DND-41 (cell line): ENCODE results near the gene ATPAF1.
A peak's percentile ranks its signal among the peaks of the same experiment; 100 is the strongest.

Experiments
- ATAC-seq: fragments of 200-7000 bp; cut with Tn5 transposase; 3 replicates; pipeline ENCODE4 v1.9.1; 2021; ENCODE audit warnings: low read depth; ENCODE audit not compliant: insufficient read depth
- DNase-seq: peaks from one replicate; pipeline ENCODE4 v3.0.0-alpha.2; 2020
- H2AFZ ChIP-seq: 2 replicates; pipeline ENCODE4 v1.6.0; 2012; ENCODE audit warnings: low read depth, low read length
- H3K27ac ChIP-seq: 2 replicates; pipeline ENCODE4 v1.5.1; 2012; ENCODE audit warnings: low read length, inconsistent platforms
- H3K27me3 ChIP-seq: fragments of 200-600 bp; sonication (generic); 2 replicates; pipeline ENCODE4 v1.6.0; 2012; ENCODE audit warnings: low read length, mild to moderate bottlenecking, inconsistent platforms; ENCODE audit not compliant: insufficient read depth, poor library complexity
- H3K36me3 ChIP-seq: 2 replicates; pipeline ENCODE4 v1.5.1; 2012; ENCODE audit warnings: low read length, inconsistent platforms; ENCODE audit not compliant: insufficient read depth
- H3K4me1 ChIP-seq: 2 replicates; pipeline ENCODE4 v1.5.1; 2012; ENCODE audit warnings: mild to moderate bottlenecking, low read length; ENCODE audit not compliant: insufficient read depth
- H3K4me2 ChIP-seq: 2 replicates; pipeline ENCODE4 v1.6.0; 2012; ENCODE audit warnings: mild to moderate bottlenecking, moderate library complexity, low read length, inconsistent platforms; ENCODE audit not compliant: insufficient read depth
- H3K4me3 ChIP-seq, 2 experiments: fragments of 200-600 bp in 1 of 2; shearing (Covaris generic) in 1 of 2; 2 replicates each; pipeline ENCODE4 v1.5.1; 2012 to 2016; ENCODE audit warnings: inconsistent platforms in 2 of 2, low read length in 2 of 2, mild to moderate bottlenecking in 2 of 2, low read depth in 1 of 2, moderate library complexity in 1 of 2
- H3K79me2 ChIP-seq: 2 replicates; pipeline ENCODE4 v1.6.0; 2012; ENCODE audit warnings: low read length, inconsistent platforms; ENCODE audit not compliant: insufficient read depth
- H3K9ac ChIP-seq: 2 replicates; pipeline ENCODE4 v1.6.0; 2012; ENCODE audit warnings: low read depth, mild to moderate bottlenecking, inconsistent platforms, low read length, moderate library complexity
- H3K9me3 ChIP-seq: 2 replicates; pipeline ENCODE4 v1.5.1; 2012; ENCODE audit warnings: low read length, moderate library complexity, mild to moderate bottlenecking, inconsistent platforms; ENCODE audit not compliant: insufficient read depth, severe bottlenecking
- H4K20me1 ChIP-seq: 2 replicates; pipeline ENCODE4 v1.6.0; 2012; ENCODE audit warnings: low read length; ENCODE audit not compliant: insufficient read depth
- CTCF ChIP-seq: IDR thresholded peaks from 2 replicates; pipeline ENCODE4 v1.5.1; 2012; ENCODE audit warnings: borderline replicate concordance, low read length, moderate library complexity, mild to moderate bottlenecking; ENCODE audit not compliant: poor library complexity, severe bottlenecking; ENCODE audit errors: extremely low read depth
- EZH2 ChIP-seq: IDR thresholded peaks from 3 replicates; pipeline ENCODE4 v1.6.1; 2012; ENCODE audit warnings: borderline replicate concordance, low read depth, mild to moderate bottlenecking, moderate library complexity, low read length, inconsistent platforms; ENCODE audit not compliant: severe bottlenecking

The ATPAF1 gene

DNA sequence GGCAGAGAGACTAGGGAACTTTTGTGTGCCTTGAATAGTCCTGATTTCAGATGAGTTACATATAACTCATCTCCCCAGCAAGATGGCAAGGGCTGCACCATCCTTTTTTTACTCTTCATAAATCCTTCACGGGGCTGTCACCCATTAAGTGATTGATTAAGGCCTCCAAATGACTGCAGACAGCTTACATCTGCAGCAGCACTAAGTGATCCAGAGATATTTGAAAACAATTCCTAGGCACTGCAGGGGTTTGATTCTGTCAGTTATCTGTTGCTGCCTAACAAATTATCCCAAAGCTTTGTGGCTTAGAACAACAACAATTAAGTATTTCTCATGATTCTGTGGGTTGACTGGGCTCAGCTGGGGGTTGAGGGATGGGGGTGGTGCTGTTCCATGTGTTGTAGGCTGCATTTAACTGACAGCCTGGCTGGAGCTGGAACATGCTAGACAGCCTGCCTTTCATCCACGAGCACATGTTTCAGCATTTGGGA is 22.8 kb upstream of the ATPAF1 start:
- Histone ChIP-seq H3K9me3 (no peaks in the 10 kb centered on the region), H3K27me3 (no peaks in the 10 kb centered on the region), H3K9ac (no peak overlapping the region), H3K36me3 (peaks cover 85% of the 10 kb centered on the region), H3K4me2 (no peak overlapping the region), H4K20me1 (peaks cover 4% of the 10 kb centered on the region; the same call in 1 of the 2 replicates), H2AFZ (no peak overlapping the region), H3K4me1 (peaks cover 14% of the 10 kb centered on the region), H3K4me3 (no peak overlapping the region), H3K27ac (no peak overlapping the region), H3K79me2 (no peaks in the 10 kb centered on the region)
- no peak for TF ChIP-seq EZH2
- TF ChIP-seq CTCF = no peak
- no peak for ATAC-seq
- no peak for DNase-seq

DNA sequence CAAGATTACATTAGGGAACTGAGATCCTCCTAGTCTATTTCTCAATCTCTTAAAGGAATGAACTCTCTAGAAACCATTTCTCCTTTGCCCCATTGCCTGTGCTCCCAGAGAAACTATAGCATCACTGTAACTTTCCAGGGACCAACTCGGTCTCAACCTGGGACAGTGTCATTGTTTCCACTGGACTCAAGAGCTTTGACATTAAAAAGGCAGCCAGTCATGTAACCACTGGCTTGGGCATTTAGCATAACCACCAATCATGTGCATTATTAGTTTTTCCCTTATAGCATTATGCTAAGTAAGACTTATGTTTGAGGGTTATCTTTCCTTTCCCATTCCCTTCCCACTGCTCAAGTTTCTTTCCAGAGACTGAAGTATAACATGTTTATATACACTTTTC is 21.7 kb upstream of the ATPAF1 start:
- Histone ChIP-seq H3K9me3 (no peaks in the 10 kb centered on the region), H3K4me1 (peaks cover 14% of the 10 kb centered on the region), H3K4me2 (no peak overlapping the region), H3K27ac (0 out of 2 replicates have a peak overlapping the region, but pooled peaks have one; percentile 1), H3K36me3 (peaks cover 86% of the 10 kb centered on the region), H3K27me3 (no peaks in the 10 kb centered on the region), H3K4me3 (no peak overlapping the region), H3K9ac (no peak overlapping the region), H2AFZ (no peak overlapping the region), H4K20me1 (peaks cover 4% of the 10 kb centered on the region; the same call in 1 of the 2 replicates), H3K79me2 (no peaks in the 10 kb centered on the region)
- ATAC-seq (no peak), DNase-seq (no peak)
- TF ChIP-seq EZH2 (no peak), CTCF (no peak)

- no peak for TF ChIP-seq CTCF
- no peak for TF ChIP-seq EZH2
- Histone ChIP-seq H3K9ac (no peak overlapping the region), H3K4me2 (no peak overlapping the region), H3K27ac (0 out of 2 replicates have a peak overlapping the region, but pooled peaks have one; percentile 1), H3K9me3 (no peaks in the 10 kb centered on the region), H3K27me3 (no peaks in the 10 kb centered on the region), H4K20me1 (peaks cover 4% of the 10 kb centered on the region; the same call in 1 of the 2 replicates), H3K36me3 (peaks cover 91% of the 10 kb centered on the region), H3K4me1 (peaks cover 14% of the 10 kb centered on the region), H3K79me2 (no peaks in the 10 kb centered on the region), H2AFZ (no peak overlapping the region), H3K4me3 (no peak overlapping the region)
- peak; percentile 91 for ATAC-seq
- DNase-seq = peak; percentile 59
Measured at GRCh38 chr1:46689356-46689755, 21.2 kb upstream of the ATPAF1 start.
